ENCODE results near the gene PTAR1.
"Not testable (repeated sequence)": the region's sequence is repeated elsewhere in the genome, so short reads cannot be mapped to it uniquely, and the experiment has no call there.

Gene PTAR1

DNA sequence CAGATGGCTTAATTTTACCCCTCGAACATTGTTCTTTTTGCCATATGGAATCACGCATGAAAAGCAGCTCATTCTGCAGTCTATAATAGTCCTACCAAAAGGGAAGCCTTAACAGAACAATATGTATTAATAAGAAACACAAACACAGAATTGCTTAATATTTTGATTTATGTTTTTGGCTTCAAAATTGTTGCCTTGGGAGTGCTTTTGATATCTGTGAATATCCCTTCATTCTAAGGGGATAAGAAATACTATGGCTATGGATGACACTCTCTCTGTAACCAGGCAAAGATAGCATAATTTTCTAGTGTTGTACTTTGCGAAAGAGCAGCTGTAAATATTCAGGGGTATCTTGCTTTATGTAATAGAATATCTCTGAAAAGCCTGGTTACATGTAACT is 34.5 kb upstream of the PTAR1 start:
- Histone ChIP-seq H3K4me3 (ENCODE audit: insufficient read depth, low read depth, low read length, poor library complexity, severe bottlenecking) (no peak overlapping the region), H3K27me3 (replicated peaks; ENCODE audit: control insufficient read depth, insufficient read depth, low read length, poor library complexity, severe bottlenecking) (peaks cover 4% of the 10 kb centered on the region), H3K36me3 (ENCODE audit: control insufficient read depth, insufficient read depth, low read length) (no peaks in the 10 kb centered on the region), H3K9me3 (ENCODE audit: control insufficient read depth, low read length) (no peaks in the 10 kb centered on the region), H3K27ac (ENCODE audit: insufficient read depth, low read length, poor library complexity, severe bottlenecking) (no peak overlapping the region), H3K4me1 (ENCODE audit: control insufficient read depth, insufficient read depth, low read length, poor library complexity, severe bottlenecking) (no peaks in the 10 kb centered on the region)
- DNase-seq = no peak

DNA sequence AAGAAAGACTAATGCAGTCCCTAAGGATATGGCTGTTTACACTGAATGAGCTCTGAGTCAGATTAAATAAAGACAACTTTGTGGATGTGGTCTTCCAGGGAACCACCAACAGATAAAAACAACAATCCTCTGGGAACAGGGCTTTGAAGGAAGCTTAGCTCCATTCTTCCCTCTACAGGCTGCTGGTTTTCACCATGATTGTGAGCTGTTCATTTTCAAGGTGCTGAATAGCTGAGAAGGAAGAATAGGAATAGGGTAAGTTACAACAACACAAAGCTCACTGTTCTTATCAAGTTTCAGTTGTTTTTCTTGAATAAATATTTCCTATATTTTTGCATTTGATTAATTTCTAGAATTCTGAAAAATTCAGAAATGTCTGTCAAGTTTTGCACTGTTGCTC is 25.9 kb upstream of the PTAR1 start:
- Histone ChIP-seq H3K4me1 (ENCODE audit: control insufficient read depth, insufficient read depth, low read length, poor library complexity, severe bottlenecking) (no peaks in the 10 kb centered on the region), H3K4me3 (ENCODE audit: insufficient read depth, low read depth, low read length, poor library complexity, severe bottlenecking) (no peak overlapping the region), H3K36me3 (ENCODE audit: control insufficient read depth, insufficient read depth, low read length) (no peaks in the 10 kb centered on the region), H3K27me3 (replicated peaks; ENCODE audit: control insufficient read depth, insufficient read depth, low read length, poor library complexity, severe bottlenecking) (peaks cover 3% of the 10 kb centered on the region), H3K27ac (ENCODE audit: insufficient read depth, low read length, poor library complexity, severe bottlenecking) (no peak overlapping the region), H3K9me3 (ENCODE audit: control insufficient read depth, low read length) (no peaks in the 10 kb centered on the region)
- no peak for DNase-seq

DNA sequence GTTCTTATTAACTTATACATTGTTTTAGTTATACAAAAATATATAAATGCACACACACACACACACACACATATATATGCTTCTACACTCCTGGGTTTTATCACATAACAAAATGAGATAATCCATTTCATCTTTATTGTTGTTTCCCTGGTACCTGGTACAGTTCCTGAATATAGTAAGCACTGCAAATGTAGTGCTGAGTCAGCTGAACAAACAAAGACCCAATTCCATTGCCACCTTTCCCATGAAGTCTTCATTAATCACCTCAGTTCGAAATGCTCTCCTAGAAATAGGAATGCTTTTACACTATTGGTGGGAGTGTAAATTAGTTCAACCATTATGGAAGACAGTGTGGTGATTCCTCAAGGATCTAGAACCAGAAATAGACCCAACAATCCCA is 13.4 kb upstream of the PTAR1 start:
- no peaks in the 10 kb centered on the region for H3K9me3 ChIP-seq (ENCODE audit: control insufficient read depth, low read length)
- no peaks in the 10 kb centered on the region for H3K4me1 ChIP-seq (ENCODE audit: control insufficient read depth, insufficient read depth, low read length, poor library complexity, severe bottlenecking)
- no peak for DNase-seq
- H3K4me3 ChIP-seq (ENCODE audit: insufficient read depth, low read depth, low read length, poor library complexity, severe bottlenecking) = no peak overlapping the region
- no peaks in the 10 kb centered on the region for H3K27me3 ChIP-seq (replicated peaks; ENCODE audit: control insufficient read depth, insufficient read depth, low read length, poor library complexity, severe bottlenecking)
- H3K36me3 ChIP-seq (ENCODE audit: control insufficient read depth, insufficient read depth, low read length) = no peaks in the 10 kb centered on the region
- no peak overlapping the region for H3K27ac ChIP-seq (ENCODE audit: insufficient read depth, low read length, poor library complexity, severe bottlenecking)

DNA sequence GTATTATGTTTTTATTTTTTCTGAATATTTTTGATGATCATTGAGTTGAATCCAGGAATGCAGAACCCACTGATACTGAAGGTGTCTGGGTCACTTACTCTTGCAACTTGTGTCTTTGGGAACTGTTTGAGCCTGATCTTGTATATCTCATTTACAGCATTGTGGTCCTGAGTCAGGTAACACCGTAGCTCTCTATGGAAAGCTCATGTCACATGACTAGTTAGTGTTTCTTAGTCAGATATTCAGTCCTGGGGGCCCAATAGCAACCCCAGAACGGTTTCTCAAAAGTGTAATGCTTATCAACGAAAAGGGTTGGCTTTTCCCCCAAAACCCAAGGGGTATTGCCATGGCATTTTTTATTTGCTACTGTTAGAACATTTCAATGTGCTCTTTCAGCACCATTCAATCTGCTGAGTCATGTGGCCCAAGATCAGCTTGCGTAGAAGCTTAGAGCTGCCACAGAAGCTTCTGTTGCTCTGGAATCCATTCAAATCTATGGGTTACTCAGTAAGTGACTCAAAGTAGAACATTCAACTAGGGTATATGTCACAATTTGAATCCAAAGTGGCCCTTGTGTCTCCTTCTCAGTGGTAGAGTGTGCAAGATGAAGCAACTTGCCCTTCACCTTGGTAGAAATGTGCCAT is 12.1 kb upstream of the PTAR1 start:
- Histone ChIP-seq H3K27me3 (replicated peaks; ENCODE audit: control insufficient read depth, insufficient read depth, low read length, poor library complexity, severe bottlenecking) (no peaks in the 10 kb centered on the region), H3K27ac (ENCODE audit: insufficient read depth, low read length, poor library complexity, severe bottlenecking) (no peak overlapping the region), H3K4me1 (ENCODE audit: control insufficient read depth, insufficient read depth, low read length, poor library complexity, severe bottlenecking) (no peaks in the 10 kb centered on the region), H3K36me3 (ENCODE audit: control insufficient read depth, insufficient read depth, low read length) (no peaks in the 10 kb centered on the region), H3K9me3 (ENCODE audit: control insufficient read depth, low read length) (no peaks in the 10 kb centered on the region), H3K4me3 (ENCODE audit: insufficient read depth, low read depth, low read length, poor library complexity, severe bottlenecking) (no peak overlapping the region)
- no peak for DNase-seq

DNA sequence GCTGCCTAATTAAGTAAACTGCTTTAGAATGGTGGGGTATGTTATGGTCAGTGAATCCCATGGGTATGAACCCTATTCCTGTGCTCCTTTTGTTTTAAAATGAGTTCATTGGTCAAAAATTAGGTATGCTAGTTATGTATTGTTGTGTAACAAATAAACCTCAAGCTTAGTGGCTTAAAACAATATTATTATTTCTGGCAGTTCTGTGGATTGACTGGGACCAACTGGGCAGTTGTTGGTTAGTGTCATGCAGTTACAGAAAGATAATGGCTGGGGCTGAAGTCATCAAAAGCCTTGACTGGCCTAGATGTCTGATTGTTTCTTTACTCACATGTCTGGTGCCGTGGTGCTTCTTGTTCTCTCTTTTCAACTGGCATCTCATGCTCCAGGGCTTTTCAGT is 8.9 kb upstream of the PTAR1 start:
- no peaks in the 10 kb centered on the region for H3K36me3 ChIP-seq (ENCODE audit: control insufficient read depth, insufficient read depth, low read length)
- H3K9me3 ChIP-seq (ENCODE audit: control insufficient read depth, low read length) = no peaks in the 10 kb centered on the region
- DNase-seq = no peak
- H3K4me3 ChIP-seq (ENCODE audit: insufficient read depth, low read depth, low read length, poor library complexity, severe bottlenecking) = no peak overlapping the region
- H3K27ac ChIP-seq (ENCODE audit: insufficient read depth, low read length, poor library complexity, severe bottlenecking) = no peak overlapping the region
- no peaks in the 10 kb centered on the region for H3K4me1 ChIP-seq (ENCODE audit: control insufficient read depth, insufficient read depth, low read length, poor library complexity, severe bottlenecking)
- no peaks in the 10 kb centered on the region for H3K27me3 ChIP-seq (replicated peaks; ENCODE audit: control insufficient read depth, insufficient read depth, low read length, poor library complexity, severe bottlenecking)

DNA sequence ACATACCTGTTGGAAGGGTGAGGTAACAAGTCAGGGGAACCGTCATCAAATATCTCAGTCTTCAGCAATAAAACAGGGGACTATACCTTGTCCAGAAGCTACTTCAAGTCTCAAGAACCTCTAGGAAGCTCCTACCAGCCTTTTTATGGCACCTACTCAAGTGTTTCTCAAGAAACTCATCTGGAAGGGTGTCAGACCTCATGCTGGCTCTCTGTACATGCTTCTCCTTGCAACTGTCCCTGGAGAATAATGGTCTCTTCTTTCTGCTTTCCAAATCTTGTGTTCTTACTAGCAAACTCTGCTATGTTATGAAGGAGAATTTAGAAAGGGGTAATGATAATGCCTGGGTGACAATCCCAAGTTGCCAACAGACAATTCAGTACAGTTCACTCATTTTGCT is 8.3 kb upstream of the PTAR1 start:
- Histone ChIP-seq H3K36me3 (ENCODE audit: control insufficient read depth, insufficient read depth, low read length) (no peaks in the 10 kb centered on the region), H3K27me3 (replicated peaks; ENCODE audit: control insufficient read depth, insufficient read depth, low read length, poor library complexity, severe bottlenecking) (no peaks in the 10 kb centered on the region), H3K9me3 (ENCODE audit: control insufficient read depth, low read length) (no peaks in the 10 kb centered on the region), H3K27ac (ENCODE audit: insufficient read depth, low read length, poor library complexity, severe bottlenecking) (no peak overlapping the region), H3K4me3 (ENCODE audit: insufficient read depth, low read depth, low read length, poor library complexity, severe bottlenecking) (no peak overlapping the region), H3K4me1 (ENCODE audit: control insufficient read depth, insufficient read depth, low read length, poor library complexity, severe bottlenecking) (no peaks in the 10 kb centered on the region)
- no peak for DNase-seq

DNA sequence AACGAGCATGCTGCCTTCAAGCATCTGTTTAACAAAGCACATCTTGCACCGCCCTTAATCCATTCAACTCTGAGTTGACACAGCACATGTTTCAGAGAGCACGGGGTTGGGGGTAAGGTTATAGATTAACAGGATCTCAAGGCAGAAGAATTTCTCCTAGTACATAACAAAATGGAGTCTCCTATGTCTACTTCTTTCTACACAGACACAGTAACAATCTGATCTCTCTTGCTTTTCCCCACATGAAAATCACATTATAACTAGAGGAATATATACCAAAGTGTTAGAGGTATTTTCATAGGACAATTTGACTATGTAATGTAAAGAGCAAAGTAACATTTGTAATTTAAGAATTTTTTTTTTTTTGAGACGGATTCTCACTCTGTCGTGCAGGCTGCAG is 4.1 kb upstream of the PTAR1 start:
- H3K27me3 ChIP-seq (replicated peaks; ENCODE audit: control insufficient read depth, insufficient read depth, low read length, poor library complexity, severe bottlenecking); H3K9me3 ChIP-seq (ENCODE audit: control insufficient read depth, low read length); DNase-seq; H3K27ac ChIP-seq (ENCODE audit: insufficient read depth, low read length, poor library complexity, severe bottlenecking); H3K4me1 ChIP-seq (ENCODE audit: control insufficient read depth, insufficient read depth, low read length, poor library complexity, severe bottlenecking); H3K36me3 ChIP-seq (ENCODE audit: control insufficient read depth, insufficient read depth, low read length); H3K4me3 ChIP-seq (ENCODE audit: insufficient read depth, low read depth, low read length, poor library complexity, severe bottlenecking): not testable (repeated sequence)

DNA sequence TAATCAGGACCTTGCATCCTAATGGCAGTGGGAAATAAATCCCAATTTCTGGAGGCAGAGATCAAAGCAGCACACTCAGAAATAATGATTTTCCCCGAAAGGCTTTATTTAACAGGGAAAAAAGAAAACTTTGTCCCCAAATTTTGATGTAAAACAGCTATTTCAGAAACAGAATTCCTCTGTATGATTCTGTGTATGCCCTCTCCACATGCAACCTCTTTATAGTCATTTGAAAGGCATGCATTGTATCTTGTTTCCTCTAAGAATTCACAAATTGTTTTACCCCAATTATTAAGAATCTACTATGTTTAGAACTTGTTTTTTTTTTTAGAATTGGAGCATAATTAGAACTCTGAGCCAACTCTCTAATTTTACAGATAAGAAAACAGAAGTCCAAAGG is 2.7 kb upstream of the PTAR1 start:
- H3K27me3 ChIP-seq (replicated peaks; ENCODE audit: control insufficient read depth, insufficient read depth, low read length, poor library complexity, severe bottlenecking) = no peaks in the 10 kb centered on the region
- H3K36me3 ChIP-seq (ENCODE audit: control insufficient read depth, insufficient read depth, low read length) = no peaks in the 10 kb centered on the region
- no peak for DNase-seq
- H3K4me1 ChIP-seq (ENCODE audit: control insufficient read depth, insufficient read depth, low read length, poor library complexity, severe bottlenecking) = peaks cover 6% of the 10 kb centered on the region
- H3K27ac ChIP-seq (ENCODE audit: insufficient read depth, low read length, poor library complexity, severe bottlenecking) = no peak overlapping the region
- H3K4me3 ChIP-seq (ENCODE audit: insufficient read depth, low read depth, low read length, poor library complexity, severe bottlenecking) = no peak overlapping the region
- H3K9me3 ChIP-seq (ENCODE audit: control insufficient read depth, low read length) = no peaks in the 10 kb centered on the region

DNA sequence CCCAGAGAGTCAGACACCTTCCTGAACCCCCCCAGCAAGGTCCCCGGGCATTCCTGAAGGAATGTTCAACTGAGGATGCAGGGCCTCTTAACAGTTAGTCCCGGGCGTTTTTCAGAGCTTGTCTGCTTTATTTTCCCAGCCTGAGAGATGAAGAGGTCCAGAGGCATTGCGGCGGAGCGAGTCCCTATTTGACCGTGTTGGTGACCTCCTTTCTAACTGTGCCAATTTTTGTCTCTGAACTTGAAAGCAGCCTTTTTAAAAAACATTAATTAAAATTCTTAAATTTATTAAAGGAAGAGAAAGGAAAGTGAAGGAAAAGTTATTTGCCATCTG is 433 bp upstream of the PTAR1 start:
- Histone ChIP-seq H3K27me3 (replicated peaks; ENCODE audit: control insufficient read depth, insufficient read depth, low read length, poor library complexity, severe bottlenecking) (no peaks in the 10 kb centered on the region), H3K36me3 (ENCODE audit: control insufficient read depth, insufficient read depth, low read length) (no peaks in the 10 kb centered on the region), H3K9me3 (ENCODE audit: control insufficient read depth, low read length) (no peaks in the 10 kb centered on the region), H3K4me1 (ENCODE audit: control insufficient read depth, insufficient read depth, low read length, poor library complexity, severe bottlenecking) (peaks cover 9% of the 10 kb centered on the region), H3K4me3 (ENCODE audit: insufficient read depth, low read depth, low read length, poor library complexity, severe bottlenecking) (peak overlapping the region; percentile 96), H3K27ac (ENCODE audit: insufficient read depth, low read length, poor library complexity, severe bottlenecking) (peak overlapping the region; percentile 93)
- DNase-seq = no peak

DNA sequence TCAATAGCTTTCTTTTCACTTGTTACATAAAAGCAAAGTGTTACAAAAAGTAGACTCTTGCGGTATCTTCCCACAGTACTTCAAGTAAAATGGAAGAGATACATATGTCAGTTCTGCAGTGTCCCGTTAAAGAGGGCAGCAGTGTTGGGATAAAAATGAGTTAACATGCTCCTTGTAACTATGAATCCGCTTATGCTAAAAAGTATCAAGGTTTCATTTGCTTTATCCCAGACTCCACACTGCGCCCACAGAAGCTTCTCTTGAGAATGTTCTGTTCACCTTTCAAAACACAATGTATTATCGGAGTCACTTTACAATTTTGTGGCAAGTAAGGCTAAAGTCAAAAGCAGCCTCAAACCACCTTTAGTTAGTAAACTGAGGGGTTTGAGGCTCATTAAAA is 790 bp downstream of the PTAR1 start:
- H3K27ac ChIP-seq (ENCODE audit: insufficient read depth, low read length, poor library complexity, severe bottlenecking) = peak overlapping the region; percentile 93
- no peak for DNase-seq
- H3K4me3 ChIP-seq (ENCODE audit: insufficient read depth, low read depth, low read length, poor library complexity, severe bottlenecking) = peak overlapping the region; percentile 96
- no peaks in the 10 kb centered on the region for H3K27me3 ChIP-seq (replicated peaks; ENCODE audit: control insufficient read depth, insufficient read depth, low read length, poor library complexity, severe bottlenecking)
- H3K4me1 ChIP-seq (ENCODE audit: control insufficient read depth, insufficient read depth, low read length, poor library complexity, severe bottlenecking) = peaks cover 9% of the 10 kb centered on the region
- no peaks in the 10 kb centered on the region for H3K9me3 ChIP-seq (ENCODE audit: control insufficient read depth, low read length)
- H3K36me3 ChIP-seq (ENCODE audit: control insufficient read depth, insufficient read depth, low read length) = no peaks in the 10 kb centered on the region
